Measurements from ENCODE around the gene TGFBR2.

The TGFBR2 gene

GRCh38 chr3:30604093-30604492 is 2.3 kb upstream of the TGFBR2 start:
- DNase-seq, result no peak

DNA sequence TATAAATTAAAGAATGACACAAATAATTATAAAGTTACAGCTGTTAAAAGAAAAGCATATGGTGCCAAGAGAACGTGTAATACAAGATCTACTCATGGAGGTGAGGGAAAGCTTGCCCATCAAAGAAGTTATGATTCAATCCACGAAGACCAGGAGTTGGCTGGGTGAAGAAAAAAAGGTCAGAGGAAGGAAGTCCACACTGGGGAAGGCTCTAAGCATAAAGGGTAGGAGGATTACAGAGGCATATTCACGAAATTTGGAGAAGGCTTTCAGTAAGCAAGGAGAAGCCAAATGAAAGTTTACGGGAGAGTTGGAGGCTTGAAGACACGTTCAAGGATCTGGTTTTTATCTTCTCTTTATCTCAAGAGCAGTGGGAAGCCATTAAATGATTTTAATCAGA is 1.8 kb upstream of the TGFBR2 start:
- DNase-seq, result no peak

- no peak for DNase-seq
These were observed 1.4 kb upstream of the TGFBR2 start for GRCh38 chr3:30605005-30605404.

DNA sequence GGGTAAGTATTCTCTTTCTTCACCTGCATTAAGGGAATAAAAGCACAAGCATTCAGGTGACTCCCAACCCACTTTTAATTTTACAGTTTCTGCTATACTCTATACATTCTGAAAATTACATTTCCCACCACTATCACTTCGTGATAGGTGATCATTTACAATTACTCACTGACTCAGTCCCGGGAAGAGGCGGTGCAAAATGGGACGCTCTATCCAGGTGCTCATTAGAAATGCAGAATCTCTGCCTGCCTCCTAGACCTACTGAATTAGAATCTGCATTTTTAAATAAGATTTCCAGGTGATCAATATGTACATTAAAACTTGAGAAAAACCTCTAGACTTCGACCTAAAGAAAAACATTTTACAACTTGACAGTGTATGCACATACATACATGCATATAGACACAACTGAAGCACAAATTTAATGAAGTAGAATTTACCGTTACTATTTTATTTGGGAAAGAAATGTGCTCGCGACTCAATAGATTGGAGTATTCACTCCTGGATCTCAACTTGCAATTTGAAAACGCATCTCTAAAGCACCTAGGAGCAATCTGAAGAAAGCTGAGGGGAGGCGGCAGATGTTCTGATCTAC is 598 bp upstream of the TGFBR2 start:
- DNase-seq, result no peak

DNA sequence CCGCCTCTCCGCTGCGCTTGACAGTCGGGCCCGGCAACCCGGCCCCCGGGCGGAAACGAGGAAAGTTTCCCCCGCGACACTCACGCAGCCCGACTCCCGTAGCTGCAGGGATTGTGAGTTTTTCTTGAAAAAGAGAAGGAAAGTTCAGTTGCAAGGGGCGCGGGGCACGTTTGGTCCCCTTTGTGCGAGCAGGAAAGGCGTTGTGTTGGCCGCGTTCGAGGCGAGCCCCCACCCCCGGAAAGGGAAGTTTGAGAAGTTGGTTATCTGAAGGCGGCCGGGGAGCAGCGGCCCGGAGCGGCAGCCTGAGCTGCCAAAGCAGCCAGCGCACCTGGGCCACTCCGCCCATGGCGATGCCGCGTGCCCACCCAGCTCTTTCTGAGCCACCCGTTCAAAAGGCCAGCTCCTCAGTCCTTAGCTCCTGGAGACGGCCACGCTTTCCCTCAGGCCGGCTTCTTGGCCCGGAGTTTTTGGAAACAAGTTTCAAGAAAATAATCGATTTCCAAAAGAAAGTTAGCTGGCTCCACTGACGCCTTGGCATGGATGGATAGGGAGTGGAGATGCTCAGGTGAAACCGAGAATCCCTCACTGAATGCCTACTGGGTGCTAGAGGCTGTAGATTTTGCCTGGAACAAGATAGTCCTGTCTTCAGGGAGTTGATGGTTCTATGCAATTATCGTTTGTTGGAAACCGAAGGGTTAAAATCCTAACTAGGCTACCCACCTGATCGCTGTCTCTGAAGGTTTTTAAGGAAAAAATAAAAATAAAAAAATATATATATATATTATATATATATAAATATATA is 832 bp downstream of the TGFBR2 start:
- DNase-seq, result no peak

DNA sequence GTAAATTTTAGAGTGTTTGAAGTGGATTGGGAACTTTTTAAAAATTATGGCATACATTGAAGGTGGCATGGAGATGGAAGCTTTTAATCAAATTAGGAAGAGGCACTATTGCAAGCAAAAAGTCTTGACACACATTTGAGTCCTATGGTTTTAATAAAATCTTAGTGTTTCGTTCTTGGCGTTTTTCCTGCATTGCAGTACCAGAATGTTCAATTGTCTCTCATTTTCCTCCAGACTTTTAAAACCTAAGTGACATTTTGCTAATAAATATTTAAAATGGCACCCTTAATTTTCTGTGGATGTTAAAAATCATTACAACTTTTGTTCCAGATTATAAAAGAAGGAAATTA is 2.2 kb downstream of the TGFBR2 start:
- DNase-seq, result no peak

GRCh38 chr3:30609930-30610701 is 3.7 kb downstream of the TGFBR2 start:
- no peak for DNase-seq

DNA sequence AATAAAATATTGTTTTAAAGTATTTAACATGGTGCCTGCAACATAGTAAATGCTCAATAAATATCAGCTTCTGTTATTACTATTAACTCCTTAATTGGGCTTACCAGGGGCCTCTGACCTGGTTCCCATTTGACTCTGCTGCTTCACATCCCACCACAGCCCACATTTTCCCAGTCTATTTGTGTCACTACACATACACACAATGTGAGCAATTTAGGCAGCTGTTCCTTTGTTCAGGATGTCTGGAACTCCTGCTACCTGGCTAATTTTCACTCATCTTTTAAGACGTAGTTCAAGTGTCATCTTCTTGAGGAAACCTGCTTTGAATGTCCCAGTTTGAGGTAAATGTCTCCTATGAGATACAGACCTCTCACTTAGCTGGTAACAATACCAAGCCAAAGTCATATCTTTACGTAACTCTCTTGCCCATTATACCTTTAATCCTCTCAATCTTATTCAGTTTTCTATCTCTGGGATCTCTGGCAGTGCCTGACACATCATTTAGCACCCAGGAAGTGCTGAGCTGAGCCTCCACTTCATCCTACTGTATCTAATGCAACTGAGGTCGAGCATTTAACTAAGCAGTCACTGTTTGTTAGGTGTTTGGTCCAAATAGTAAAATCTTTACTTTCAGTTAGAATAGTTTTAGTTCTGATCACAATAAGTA is 4.4 kb downstream of the TGFBR2 start:
- no peak for DNase-seq

DNA sequence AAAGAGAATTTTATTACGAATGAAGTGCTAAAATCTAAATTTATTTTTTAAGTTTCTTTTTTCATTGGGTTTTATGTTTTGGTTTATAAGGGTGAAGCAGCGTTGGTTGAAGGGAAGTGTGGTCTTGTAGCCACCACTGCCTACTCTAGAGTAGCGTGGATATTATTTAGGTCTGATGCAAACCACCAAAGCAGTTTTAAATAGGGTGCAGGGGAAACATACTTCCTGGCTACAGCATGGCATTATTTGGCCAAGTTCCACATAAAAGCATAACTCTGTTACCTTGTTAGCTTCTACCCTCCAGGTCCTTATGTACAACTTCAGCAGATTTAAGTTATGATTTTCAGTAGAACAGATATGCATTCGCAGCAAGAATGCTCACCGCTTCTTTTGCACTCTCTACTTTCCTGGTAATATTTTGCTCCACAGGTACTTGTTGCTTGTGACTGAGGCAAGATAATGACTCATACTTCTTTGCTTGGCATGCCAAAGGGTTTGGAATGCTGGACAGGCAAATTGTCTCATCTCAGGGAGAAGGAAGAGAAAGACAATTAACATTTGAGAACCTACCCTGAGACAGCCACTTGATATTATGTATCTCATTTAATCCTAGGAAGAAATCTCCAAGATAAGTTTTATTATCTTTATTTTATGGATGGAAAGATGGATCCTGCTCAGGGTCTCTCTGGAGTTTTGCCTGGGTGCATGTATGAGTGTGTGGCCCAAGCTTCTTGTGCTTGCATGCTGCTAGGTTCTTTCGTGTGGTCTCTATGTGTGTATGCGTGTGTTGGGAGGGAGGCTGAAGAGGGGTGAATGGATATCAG is 5.4 kb downstream of the TGFBR2 start:
- no peak for DNase-seq

DNA sequence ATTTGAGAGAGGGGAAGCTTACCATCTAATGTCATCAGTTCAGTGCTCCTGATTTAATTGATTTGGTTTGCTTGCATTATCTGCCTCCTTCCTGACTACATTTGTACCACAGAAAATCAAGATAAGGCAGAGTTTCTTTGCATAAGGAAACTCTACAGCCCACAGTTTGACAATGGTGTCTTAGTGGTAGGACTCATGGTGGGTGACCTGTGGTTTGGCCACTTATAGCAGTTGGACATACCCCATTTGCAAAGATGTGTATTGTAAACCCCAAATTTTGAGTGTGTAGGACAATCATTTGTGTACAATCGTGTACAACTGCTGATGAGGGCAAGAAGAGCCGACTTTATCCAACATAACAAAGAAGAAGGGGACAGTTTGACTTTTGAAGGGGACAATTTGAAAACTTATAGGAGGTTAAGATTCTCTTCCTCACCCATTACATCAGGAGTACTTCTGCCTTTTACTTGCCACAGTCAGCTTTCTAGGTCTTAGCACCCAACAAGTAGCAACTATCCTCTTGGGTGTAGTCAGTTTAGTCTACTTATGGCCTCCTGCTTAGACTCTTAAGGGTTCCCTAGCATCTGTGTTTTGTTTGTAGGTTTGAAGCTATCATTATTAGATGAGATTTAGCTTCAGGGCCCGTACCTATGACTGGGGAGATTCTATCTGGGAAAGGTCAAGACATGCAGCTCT is 6.2 kb downstream of the TGFBR2 start:
- DNase-seq, result no peak

GRCh38 chr3:30613133-30613825 is 6.9 kb downstream of the TGFBR2 start:
- no peak for DNase-seq

GRCh38 chr3:30614373-30614772 is 8.0 kb downstream of the TGFBR2 start:
- DNase-seq, result no peak

DNA sequence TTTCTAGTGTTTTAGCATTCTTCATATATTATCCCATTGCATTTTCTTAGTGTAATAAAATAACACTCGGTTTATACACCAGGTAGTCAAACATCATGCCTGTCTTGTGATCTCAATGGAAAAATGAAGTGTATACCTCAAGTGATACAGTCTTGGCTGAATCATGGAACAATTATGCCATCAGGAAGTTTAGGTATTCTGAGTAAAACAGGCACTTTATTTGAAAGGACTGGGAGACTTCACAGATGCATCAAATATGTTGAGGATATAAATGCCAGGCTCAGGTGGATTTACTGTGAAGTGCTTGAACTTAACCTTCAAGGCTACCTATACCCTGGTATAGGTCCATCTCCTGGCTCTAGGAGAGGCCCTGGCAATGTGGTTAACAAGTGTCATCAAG is 8.5 kb downstream of the TGFBR2 start:
- DNase-seq, result no peak

DNA sequence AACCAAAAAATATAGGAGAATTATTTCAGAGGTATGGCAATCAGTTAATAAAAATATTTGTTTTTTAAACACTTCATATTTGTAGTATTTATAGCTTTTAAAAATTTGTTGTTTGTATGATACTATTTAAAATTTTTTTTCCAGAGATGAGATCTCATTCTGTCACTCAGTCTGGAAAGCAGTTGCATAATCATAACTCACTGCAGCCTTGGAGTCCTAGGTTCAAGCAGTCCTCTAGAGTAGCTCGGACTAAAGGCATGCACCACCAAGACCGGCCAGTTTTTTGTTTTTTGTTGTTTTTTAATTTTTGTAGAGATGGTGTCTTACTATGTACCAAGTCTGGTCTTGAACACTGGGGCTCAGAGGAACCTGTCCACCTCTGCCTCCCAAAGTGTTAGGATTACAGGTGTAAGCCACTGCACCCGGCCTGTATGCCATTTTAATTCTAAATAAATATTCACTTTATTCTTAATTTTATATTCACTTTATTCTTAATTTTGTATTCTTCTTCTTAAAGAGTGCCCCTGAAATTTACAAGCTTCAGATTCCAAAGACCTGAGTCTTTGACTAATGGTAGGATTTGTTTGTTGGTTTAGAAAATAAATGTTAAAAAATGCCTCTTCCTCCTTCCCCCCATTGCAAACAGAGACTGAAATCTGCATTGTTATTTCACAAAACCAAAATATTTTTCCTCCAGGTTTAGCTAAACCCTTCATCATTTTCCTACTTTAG is 9.4 kb downstream of the TGFBR2 start:
- DNase-seq, result no peak

- DNase-seq, result no peak
These were observed 10.1 kb downstream of the TGFBR2 start for GRCh38 chr3:30616347-30617027.

DNA sequence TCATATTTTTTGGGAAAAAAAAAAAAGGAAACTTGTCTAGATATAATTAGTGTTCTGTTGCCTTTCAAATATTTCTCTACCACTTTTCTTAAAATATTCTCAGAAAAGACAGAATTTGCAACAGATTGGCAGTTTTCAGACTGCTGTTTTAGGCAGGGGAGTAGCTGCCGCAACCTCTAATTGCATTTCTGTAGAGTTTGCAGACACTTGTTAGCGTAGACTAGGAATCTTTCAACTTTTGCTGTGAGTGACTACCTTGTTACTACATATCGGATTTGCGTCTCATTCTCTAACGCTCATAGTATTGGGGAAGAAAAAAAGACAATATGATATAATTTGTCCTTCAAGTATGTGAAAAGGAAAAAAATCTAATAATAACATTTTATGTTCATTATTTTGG is 10.7 kb downstream of the TGFBR2 start:
- DNase-seq, result no peak

DNA sequence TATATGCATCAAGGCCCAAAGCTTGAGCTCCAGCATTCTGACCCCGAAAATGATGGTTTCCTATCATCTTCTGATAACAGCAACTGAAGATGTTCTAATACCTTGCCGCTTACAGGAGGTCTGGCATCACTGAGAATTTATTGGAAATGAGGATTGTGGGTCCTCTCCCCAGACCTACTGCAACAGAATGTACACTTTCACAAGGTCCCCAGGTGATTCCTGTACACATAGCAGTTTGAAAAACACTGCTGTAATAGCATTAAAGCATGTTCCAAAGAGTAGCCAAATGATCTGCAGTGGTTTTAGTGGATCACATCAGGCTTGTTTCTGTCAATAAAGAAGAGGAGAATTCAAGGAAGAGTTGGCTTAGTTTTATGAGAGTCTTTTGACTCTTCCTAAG is 11.3 kb downstream of the TGFBR2 start:
- no peak for DNase-seq

DNA sequence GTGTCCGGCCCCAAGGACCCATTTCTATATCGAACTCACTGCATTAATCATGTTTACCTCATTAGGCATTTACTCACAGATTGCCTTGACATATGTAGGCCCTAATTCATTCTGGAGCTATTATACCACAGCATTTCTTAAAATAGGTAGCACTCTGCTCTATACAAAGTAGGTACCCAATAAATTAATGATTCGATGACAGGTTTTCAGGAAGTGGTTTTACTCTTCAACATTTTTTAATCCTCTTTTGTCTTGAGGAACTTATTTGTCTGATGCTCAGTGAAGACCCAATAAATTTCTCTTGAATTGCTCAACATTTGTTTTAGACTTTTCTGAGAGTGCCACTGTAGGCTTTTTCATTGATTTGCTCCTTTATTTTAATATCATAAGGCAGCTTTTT is 12.1 kb downstream of the TGFBR2 start:
- no peak for DNase-seq

GRCh38 chr3:30619318-30619717 is 12.9 kb downstream of the TGFBR2 start:
- DNase-seq, result no peak

All from NCI-H526 treated with DMSO at 0.1 percent for 48 hours (cell line).